GM23248 (cell line): ENCODE results near the gene ABLIM1. TPM values are rescaled to one million over a fixed set of nuclear protein-coding genes. Genes with fewer than 3 reads are reported as not detected.

Experiments
- DNase-seq: peaks from one replicate; pipeline ENCODE4 v3.0.0-alpha.2; 2015
- H2AFZ ChIP-seq: fragments of 200-600 bp; sonication (generic); 2 replicates; pipeline ENCODE4 v1.6.1; 2016; ENCODE audit warnings: antibody characterized with exemption
- H3F3A ChIP-seq: fragments of 200-600 bp; sonication (generic); 2 replicates; pipeline ENCODE4 v1.6.1; 2016; ENCODE audit warnings: mild to moderate bottlenecking, antibody characterized with exemption, mixed run types; ENCODE audit not compliant: insufficient read depth
- H3K27ac ChIP-seq: fragments of 200-600 bp; sonication (generic); 2 replicates; pipeline ENCODE4 v1.5.1; 2016; ENCODE audit warnings: mild to moderate bottlenecking
- H3K27me3 ChIP-seq: fragments of 200-600 bp; sonication (generic); replicated peaks from 2 replicates; pipeline ENCODE4 v1.6.1; 2016; ENCODE audit warnings: mild to moderate bottlenecking; ENCODE audit not compliant: insufficient read depth
- H3K36me3 ChIP-seq: fragments of 200-600 bp; sonication (generic); 2 replicates; pipeline ENCODE4 v1.6.1; 2016; ENCODE audit warnings: low read depth, mild to moderate bottlenecking
- H3K4me1 ChIP-seq: fragments of 200-600 bp; sonication (generic); 2 replicates; pipeline ENCODE4 v1.6.1; 2016; ENCODE audit warnings: mild to moderate bottlenecking; ENCODE audit not compliant: insufficient read depth
- H3K4me2 ChIP-seq: fragments of 200-600 bp; sonication (generic); one replicate; pipeline ENCODE4 v1.6.1; 2016; ENCODE audit warnings: mild to moderate bottlenecking; ENCODE audit not compliant: unreplicated experiment
- H3K4me3 ChIP-seq: fragments of 200-600 bp; sonication (generic); 2 replicates; pipeline ENCODE4 v1.5.1; 2016; ENCODE audit warnings: mild to moderate bottlenecking
- H3K79me2 ChIP-seq: fragments of 200-600 bp; sonication (generic); 2 replicates; pipeline ENCODE4 v1.6.1; 2016; ENCODE audit warnings: mild to moderate bottlenecking; ENCODE audit not compliant: insufficient read depth
- H3K9ac ChIP-seq: fragments of 200-600 bp; sonication (generic); 2 replicates; pipeline ENCODE4 v1.6.1; 2016; ENCODE audit warnings: mild to moderate bottlenecking
- H3K9me2 ChIP-seq: fragments of 200-600 bp; sonication (generic); 2 replicates; pipeline ENCODE4 v1.6.1; 2016; ENCODE audit warnings: mixed run types, mild to moderate bottlenecking, moderate library complexity; ENCODE audit not compliant: insufficient read depth
- H3K9me3 ChIP-seq: fragments of 200-600 bp; sonication (generic); one replicate; pipeline ENCODE4 v1.6.1; 2017; ENCODE audit warnings: low read depth
- H4K20me1 ChIP-seq: fragments of 200-600 bp; sonication (generic); 2 replicates; pipeline ENCODE4 v1.6.0; 2016; ENCODE audit not compliant: insufficient read depth
- EZH2 ChIP-seq: fragments of 200-600 bp; sonication (generic); IDR thresholded peaks from 2 replicates; pipeline ENCODE4 v1.6.1; 2018; ENCODE audit warnings: antibody characterized with exemption, mild to moderate bottlenecking; ENCODE audit not compliant: insufficient read depth, poor library complexity, severe bottlenecking
- EZH2phosphoT487 ChIP-seq: fragments of 200-600 bp; sonication (generic); IDR thresholded peaks from 2 replicates; pipeline ENCODE4 v1.6.1; 2018; ENCODE audit warnings: antibody characterized with exemption, moderate library complexity, mild to moderate bottlenecking, low read depth; ENCODE audit not compliant: insufficient read depth
- WGBS, 2 experiments: methylation state at CpG; one replicate each; pipeline ENCODE4 v1.1.6; 2015 to 2017; ENCODE audit warnings: low lambda C conversion rate in 2 of 2, low coverage in 1 of 2; ENCODE audit errors: missing lambda C conversion rate in 2 of 2; 5-methylcytosine and 5-hydroxymethylcytosine counted together
- in situ Hi-C: fragments of 300-500 bp; cut with MboI; formaldehyde crosslinking; loops from 2 replicates; pipeline ENCODE4 v1.15.0; 2020
- polyA plus RNA-seq: library from polyadenylated mRNA; unstranded; fragments of >200 nt; fragmentation: Nextera tagmentation; extraction: Ambion mirVana; gene quantifications from 2 replicates; pipeline ENCODE4 v1.2.1, GENCODE V29; 2016
- total RNA-seq: library from RNA; depleted of rRNA; stranded (reverse); fragments of >200 nt; shearing (Covaris generic); gene quantifications from 2 replicates; pipeline ENCODE4 v1.2.3, GENCODE V29; 2014

ABLIM1 gene
- total and polyA plus RNA-seq, 2 experiments from 2014 or later = 0.54 to 0.78 TPM

DNA sequence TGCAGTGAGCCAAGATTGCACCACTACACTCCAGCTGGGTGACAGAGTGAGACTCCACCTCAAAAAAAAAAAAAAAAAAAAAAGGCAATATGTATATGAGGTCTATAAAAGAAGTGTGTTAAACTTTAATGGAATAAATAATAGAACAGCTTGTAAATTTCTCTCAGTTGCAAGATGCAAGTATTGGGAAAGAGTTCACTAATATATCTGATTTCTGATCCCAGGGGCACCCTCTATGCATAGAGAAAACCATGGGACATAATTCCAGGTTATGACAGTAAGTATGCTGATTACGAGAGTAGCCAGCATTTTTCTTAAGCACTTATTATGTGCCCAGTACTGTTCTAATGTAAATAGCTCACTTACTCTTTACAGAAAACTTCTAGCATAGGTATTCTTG, 187.7 kb downstream of the ABLIM1 start:
- 68 to 74% methylated on average over 1 of the region's 1 CpG for WGBS, 2 experiments

DNA sequence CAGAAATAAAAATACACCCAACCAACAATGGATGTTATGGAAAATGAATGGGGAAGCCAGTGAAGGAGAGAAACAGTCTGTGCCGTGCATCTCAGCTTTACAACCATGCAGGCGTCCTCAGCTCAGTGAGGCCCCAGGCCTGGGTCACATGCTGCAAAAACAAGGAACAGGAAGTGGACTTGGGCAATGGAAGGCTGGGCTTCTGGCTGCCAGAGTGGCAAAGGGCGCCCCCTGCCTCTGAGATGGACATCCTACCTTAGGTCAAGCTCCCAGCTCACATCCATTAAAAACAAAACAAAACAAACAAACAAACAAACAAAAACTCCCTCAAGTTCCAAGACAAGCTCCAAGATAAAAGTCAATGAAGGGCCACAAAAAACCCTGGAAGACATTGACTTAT, 199.1 kb downstream of the ABLIM1 start:
- peak; percentile 24 for DNase-seq
- H3K9me3 ChIP-seq = no peaks in the 10 kb centered on the region
- H3K4me1 ChIP-seq = no peaks in the 10 kb centered on the region
- in situ Hi-C loops = no loop called here
- H4K20me1 ChIP-seq = no peaks in the 10 kb centered on the region
- no peak overlapping the region for H3K4me3 ChIP-seq
- H3K9me2 ChIP-seq = no peaks in the 10 kb centered on the region
- H3K4me2 ChIP-seq = no peak overlapping the region
- H3K27me3 ChIP-seq = 0 out of 2 replicates have a peak, but pooled peaks cover 13% of the 10 kb centered on the region
- H2AFZ ChIP-seq = no peak overlapping the region
- H3F3A ChIP-seq = no peaks in the 10 kb centered on the region
- no peaks in the 10 kb centered on the region for H3K79me2 ChIP-seq
- H3K36me3 ChIP-seq = no peaks in the 10 kb centered on the region
- WGBS, 2 experiments = 92 to 95% methylated on average over 3 of the region's 3 CpGs
- no peak overlapping the region for H3K27ac ChIP-seq
- TF ChIP-seq EZH2 = no peak
- no peak for TF ChIP-seq EZH2phosphoT487
- no peak overlapping the region for H3K9ac ChIP-seq

More for the DNA sequence above, 187.7 kb downstream of the ABLIM1 start:
- no peaks in the 10 kb centered on the region for H3K9me3 ChIP-seq
- TF ChIP-seq EZH2 (no peak), EZH2phosphoT487 (no peak)
- no peaks in the 10 kb centered on the region for H4K20me1 ChIP-seq
- in situ Hi-C loops = no loop called here
- no peaks in the 10 kb centered on the region for H3K79me2 ChIP-seq
- H3K9ac ChIP-seq = no peak overlapping the region
- H3K36me3 ChIP-seq = no peaks in the 10 kb centered on the region
- no peak overlapping the region for H3K27ac ChIP-seq
- H3K4me2 ChIP-seq = no peak overlapping the region
- no peak overlapping the region for H2AFZ ChIP-seq
- H3F3A ChIP-seq = no peaks in the 10 kb centered on the region
- no peaks in the 10 kb centered on the region for H3K4me1 ChIP-seq
- no peak for DNase-seq
- H3K27me3 ChIP-seq = no peaks in the 10 kb centered on the region
- no peak overlapping the region for H3K4me3 ChIP-seq
- H3K9me2 ChIP-seq = no peaks in the 10 kb centered on the region

DNA sequence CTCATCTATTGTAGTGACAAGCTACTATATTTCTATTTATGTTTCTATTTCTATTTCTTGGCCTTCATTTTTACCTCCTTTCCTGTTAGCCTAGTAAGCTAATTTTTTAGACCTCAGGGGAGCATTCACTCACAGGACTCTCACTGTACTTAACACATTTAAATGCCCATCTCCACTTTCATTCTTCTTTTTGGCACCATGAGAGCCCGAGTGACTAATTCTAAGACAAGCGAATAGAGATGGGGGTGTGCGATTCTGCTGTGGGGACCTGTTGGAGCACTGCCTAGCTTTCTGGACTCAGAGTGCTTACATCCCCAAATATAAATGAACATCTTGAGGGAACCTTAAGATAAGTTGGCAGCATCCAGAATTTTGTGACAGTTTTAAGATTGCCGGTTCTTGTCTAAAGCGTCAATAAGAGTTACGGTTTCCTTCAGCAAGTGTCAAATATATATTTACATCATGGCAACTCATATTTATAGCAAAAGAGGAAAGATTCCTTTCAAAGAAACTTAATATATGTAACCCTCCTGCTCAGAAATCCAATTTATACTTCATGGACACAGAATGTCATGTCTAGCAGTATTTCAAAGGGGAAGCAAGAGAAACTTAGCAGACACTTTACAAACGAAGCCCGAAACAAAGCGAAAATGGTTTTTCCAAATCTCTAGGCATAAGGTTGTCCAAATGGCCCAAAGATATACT, 199.7 kb downstream of the ABLIM1 start:
- H3K27ac ChIP-seq = no peak overlapping the region
- WGBS, 2 experiments = 89 to 93% methylated on average over 9 of the region's 9 CpGs
- in situ Hi-C loops = no loop called here

GRCh38 chr10:114453576-114453975, 204.5 kb downstream of the ABLIM1 start:
- Histone ChIP-seq H3F3A (no peaks in the 10 kb centered on the region), H4K20me1 (no peaks in the 10 kb centered on the region), H3K9me3 (no peaks in the 10 kb centered on the region), H3K27ac (no peak overlapping the region), H3K4me1 (no peaks in the 10 kb centered on the region), H3K27me3 (peaks cover 13% of the 10 kb centered on the region; the same call in 1 of the 2 replicates), H3K79me2 (no peaks in the 10 kb centered on the region), H3K36me3 (no peaks in the 10 kb centered on the region), H3K4me2 (no peak overlapping the region), H2AFZ (no peak overlapping the region), H3K9ac (no peak overlapping the region), H3K4me3 (no peak overlapping the region), H3K9me2 (no peaks in the 10 kb centered on the region)
- WGBS, 2 experiments = 54 to 60% methylated on average over 9 of the region's 9 CpGs
- no peak for DNase-seq
- in situ Hi-C loops = no loop called here
- no peak for TF ChIP-seq EZH2phosphoT487
- no peak for TF ChIP-seq EZH2

More for the DNA sequence above, 199.7 kb downstream of the ABLIM1 start:
- no peaks in the 10 kb centered on the region for H4K20me1 ChIP-seq
- DNase-seq = no peak
- H3K9ac ChIP-seq = no peak overlapping the region
- H3K4me2 ChIP-seq = no peak overlapping the region
- no peak overlapping the region for H3K4me3 ChIP-seq
- H3K9me3 ChIP-seq = no peaks in the 10 kb centered on the region
- H3K79me2 ChIP-seq = no peaks in the 10 kb centered on the region
- H3F3A ChIP-seq = no peaks in the 10 kb centered on the region
- H3K4me1 ChIP-seq = no peaks in the 10 kb centered on the region
- H3K27me3 ChIP-seq = 0 out of 2 replicates have a peak, but pooled peaks cover 13% of the 10 kb centered on the region
- TF ChIP-seq EZH2 = no peak
- no peak for TF ChIP-seq EZH2phosphoT487
- no peaks in the 10 kb centered on the region for H3K36me3 ChIP-seq
- H2AFZ ChIP-seq = no peak overlapping the region
- H3K9me2 ChIP-seq = no peaks in the 10 kb centered on the region
